Measurements from ENCODE around the gene CCDC78. TPM values are rescaled to one million over a fixed set of nuclear protein-coding genes. Genes with fewer than 3 reads are reported as not detected.

The CCDC78 gene
- total RNA-seq, 4 donors from 2014 or later: 0.40 to 24.3 (median 0.98) TPM

DNA sequence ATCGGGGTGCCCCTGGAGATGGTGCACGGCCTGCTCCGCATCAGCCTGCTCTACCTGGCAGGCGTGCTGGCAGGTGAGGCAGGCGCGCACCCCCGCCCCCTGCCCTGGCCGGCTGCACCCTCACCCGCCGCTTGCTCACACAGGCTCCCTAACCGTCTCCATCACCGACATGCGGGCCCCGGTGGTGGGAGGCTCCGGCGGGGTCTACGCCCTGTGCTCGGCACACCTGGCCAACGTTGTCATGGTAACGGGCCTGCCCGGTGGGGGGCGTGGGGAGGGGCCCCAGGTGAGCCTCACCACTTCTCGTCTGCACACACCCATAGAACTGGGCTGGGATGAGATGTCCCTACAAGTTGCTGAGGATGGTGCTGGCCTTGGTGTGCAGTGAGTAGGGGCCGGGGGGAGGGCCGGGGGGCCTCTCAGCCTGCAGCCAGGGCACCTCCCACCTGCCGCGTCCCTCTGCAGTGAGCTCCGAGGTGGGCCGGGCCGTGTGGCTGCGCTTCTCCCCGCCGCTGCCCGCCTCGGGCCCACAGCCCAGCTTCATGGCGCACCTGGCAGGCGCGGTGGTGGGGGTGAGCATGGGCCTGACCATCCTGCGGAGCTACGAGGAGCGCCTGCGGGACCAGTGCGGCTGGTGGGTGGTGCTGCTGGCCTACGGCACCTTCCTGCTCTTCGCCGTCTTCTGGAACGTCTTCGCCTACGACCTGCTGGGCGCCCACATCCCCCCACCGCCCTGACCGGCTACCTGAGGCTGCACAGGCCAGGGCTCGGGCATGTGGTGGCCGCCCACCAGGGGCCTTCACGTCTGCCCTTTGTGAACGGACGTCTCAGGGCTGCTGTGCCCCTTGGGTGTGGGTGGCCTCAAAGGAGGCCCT is 48.7 kb downstream of the CCDC78 start:
- Histone ChIP-seq H3K27me3 (no peaks in the 10 kb centered on the region), H3K36me3 (peaks cover 0 to 9% (median 0%) of the 10 kb centered on the region in 4 donors), H3K9me3 (no peaks in the 10 kb centered on the region), H3K27ac (peak overlapping the region in 3 of 4 donors; percentile 27 to 69 (median 40)), H3K4me3 (no peak overlapping the region), H3K4me1 (peaks cover 34 to 70% (median 53%) of the 10 kb centered on the region in 4 donors)
- intact Hi-C loops (cut with DNase I; ENCODE audit: low total_unique reads): no loop called here
- in situ Hi-C loops (cut with MboI; ENCODE audit: low pct_ligation_motif_present in 1 of 4, low pct_unique_long_range_greater_than_20kb in 1 of 4, low sequenced_read_pairs in 3 of 4): no loop called here
- DNase-seq: no peak
- TF ChIP-seq POLR2A (IDR thresholded peaks at IDR 0.05) (no peak), POLR2AphosphoS5 (IDR thresholded peaks at IDR 0.05) (no peak), EP300 (IDR thresholded peaks at IDR 0.05; ENCODE audit: low read depth) (no peak)
- TF ChIP-seq, protein P1, sequence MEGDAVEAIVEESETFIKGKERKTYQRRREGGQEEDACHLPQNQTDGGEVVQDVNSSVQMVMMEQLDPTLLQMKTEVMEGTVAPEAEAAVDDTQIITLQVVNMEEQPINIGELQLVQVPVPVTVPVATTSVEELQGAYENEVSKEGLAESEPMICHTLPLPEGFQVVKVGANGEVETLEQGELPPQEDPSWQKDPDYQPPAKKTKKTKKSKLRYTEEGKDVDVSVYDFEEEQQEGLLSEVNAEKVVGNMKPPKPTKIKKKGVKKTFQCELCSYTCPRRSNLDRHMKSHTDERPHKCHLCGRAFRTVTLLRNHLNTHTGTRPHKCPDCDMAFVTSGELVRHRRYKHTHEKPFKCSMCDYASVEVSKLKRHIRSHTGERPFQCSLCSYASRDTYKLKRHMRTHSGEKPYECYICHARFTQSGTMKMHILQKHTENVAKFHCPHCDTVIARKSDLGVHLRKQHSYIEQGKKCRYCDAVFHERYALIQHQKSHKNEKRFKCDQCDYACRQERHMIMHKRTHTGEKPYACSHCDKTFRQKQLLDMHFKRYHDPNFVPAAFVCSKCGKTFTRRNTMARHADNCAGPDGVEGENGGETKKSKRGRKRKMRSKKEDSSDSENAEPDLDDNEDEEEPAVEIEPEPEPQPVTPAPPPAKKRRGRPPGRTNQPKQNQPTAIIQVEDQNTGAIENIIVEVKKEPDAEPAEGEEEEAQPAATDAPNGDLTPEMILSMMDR (IDR thresholded peaks at IDR 0.05): no peak
- WGBS, 2 donors (ENCODE audit: low coverage in 1 of 2): 71% methylated on average over 31 of the region's 57 CpGs; no CpG with 5 or more reads in 1 of the 2 donors

DNA sequence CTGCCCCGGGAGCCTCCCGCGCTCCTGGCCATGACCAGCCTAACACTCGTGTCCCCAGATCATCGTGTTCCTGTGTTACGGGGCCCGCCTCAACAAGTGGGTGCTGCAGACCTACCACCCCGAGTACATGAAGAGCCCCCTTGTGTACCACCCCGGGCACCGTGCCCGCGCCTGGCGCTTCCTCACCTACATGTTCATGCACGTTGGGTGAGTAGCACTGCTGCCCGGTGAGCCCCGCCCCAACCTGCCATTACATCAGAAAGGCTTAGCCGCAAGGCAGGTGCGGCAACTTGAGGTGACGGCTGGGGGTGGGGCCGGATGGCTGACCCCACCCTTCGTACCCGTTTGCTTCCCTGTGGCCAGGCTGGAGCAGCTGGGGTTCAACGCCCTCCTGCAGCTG is 49.3 kb downstream of the CCDC78 start:
- Histone ChIP-seq H3K4me1 (peaks cover 28 to 64% (median 47%) of the 10 kb centered on the region in 4 donors), H3K36me3 (peaks cover 0 to 9% (median 0%) of the 10 kb centered on the region in 4 donors), H3K9me3 (no peaks in the 10 kb centered on the region), H3K27me3 (no peaks in the 10 kb centered on the region), H3K4me3 (no peak overlapping the region), H3K27ac (peak overlapping the region in 3 of 4 donors; percentile 27 to 69 (median 40))
- peak; percentile 36 to 69 (median 44) for TF ChIP-seq POLR2AphosphoS5 (IDR thresholded peaks at IDR 0.05)
- TF ChIP-seq EP300 (IDR thresholded peaks at IDR 0.05; ENCODE audit: low read depth): no peak
- TF ChIP-seq, protein P1 (IDR thresholded peaks at IDR 0.05): no peak
- TF ChIP-seq POLR2A (IDR thresholded peaks at IDR 0.05): peak; percentile 41
- 44% methylated on average over 21 of the region's 23 CpGs; no CpG with 5 or more reads in 1 of the 2 donors for WGBS, 2 donors (ENCODE audit: low coverage in 1 of 2)
- intact Hi-C loops (cut with DNase I; ENCODE audit: low total_unique reads): no loop called here
- in situ Hi-C loops (cut with MboI; ENCODE audit: low pct_ligation_motif_present in 1 of 4, low pct_unique_long_range_greater_than_20kb in 1 of 4, low sequenced_read_pairs in 3 of 4): no loop called here
- DNase-seq: peak; percentile 93

DNA sequence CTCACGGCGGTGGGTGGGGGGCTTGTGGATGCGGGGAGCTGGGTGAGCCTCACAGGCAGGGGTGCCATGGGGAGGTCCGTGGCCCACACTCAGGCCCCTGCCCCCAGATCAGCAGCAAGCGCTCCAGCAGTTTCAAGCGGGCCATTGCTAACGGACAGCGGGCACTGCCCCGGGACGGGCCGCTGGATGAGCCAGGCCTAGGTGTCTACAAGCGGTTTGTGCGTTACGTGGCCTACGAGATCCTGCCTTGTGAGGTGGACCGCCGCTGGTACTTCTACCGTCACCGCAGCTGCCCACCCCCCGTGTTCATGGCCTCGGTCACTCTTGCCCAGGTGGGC is 49.7 kb downstream of the CCDC78 start:
- TF ChIP-seq, protein P1 (IDR thresholded peaks at IDR 0.05): no peak
- TF ChIP-seq EP300 (IDR thresholded peaks at IDR 0.05; ENCODE audit: low read depth) (no peak), POLR2A (IDR thresholded peaks at IDR 0.05) (no peak), POLR2AphosphoS5 (IDR thresholded peaks at IDR 0.05) (no peak)
- peak overlapping the region in 2 of 4 donors; percentile 34 to 69 for H3K27ac ChIP-seq
- in situ Hi-C loops (cut with MboI; ENCODE audit: low pct_ligation_motif_present in 1 of 4, low pct_unique_long_range_greater_than_20kb in 1 of 4, low sequenced_read_pairs in 3 of 4) (no loop called here), intact Hi-C loops (cut with DNase I; ENCODE audit: low total_unique reads) (no loop called here)
- 66% methylated on average over 15 of the region's 21 CpGs; no CpG with 5 or more reads in 1 of the 2 donors for WGBS, 2 donors (ENCODE audit: low coverage in 1 of 2)
- no peak overlapping the region for H3K4me3 ChIP-seq
- H3K36me3 ChIP-seq: peaks cover 0 to 10% (median 0%) of the 10 kb centered on the region in 4 donors
- H3K4me1 ChIP-seq: peaks cover 26 to 60% (median 43%) of the 10 kb centered on the region in 4 donors
- no peaks in the 10 kb centered on the region for H3K9me3 ChIP-seq
- no peaks in the 10 kb centered on the region for H3K27me3 ChIP-seq
- DNase-seq: no peak

DNA sequence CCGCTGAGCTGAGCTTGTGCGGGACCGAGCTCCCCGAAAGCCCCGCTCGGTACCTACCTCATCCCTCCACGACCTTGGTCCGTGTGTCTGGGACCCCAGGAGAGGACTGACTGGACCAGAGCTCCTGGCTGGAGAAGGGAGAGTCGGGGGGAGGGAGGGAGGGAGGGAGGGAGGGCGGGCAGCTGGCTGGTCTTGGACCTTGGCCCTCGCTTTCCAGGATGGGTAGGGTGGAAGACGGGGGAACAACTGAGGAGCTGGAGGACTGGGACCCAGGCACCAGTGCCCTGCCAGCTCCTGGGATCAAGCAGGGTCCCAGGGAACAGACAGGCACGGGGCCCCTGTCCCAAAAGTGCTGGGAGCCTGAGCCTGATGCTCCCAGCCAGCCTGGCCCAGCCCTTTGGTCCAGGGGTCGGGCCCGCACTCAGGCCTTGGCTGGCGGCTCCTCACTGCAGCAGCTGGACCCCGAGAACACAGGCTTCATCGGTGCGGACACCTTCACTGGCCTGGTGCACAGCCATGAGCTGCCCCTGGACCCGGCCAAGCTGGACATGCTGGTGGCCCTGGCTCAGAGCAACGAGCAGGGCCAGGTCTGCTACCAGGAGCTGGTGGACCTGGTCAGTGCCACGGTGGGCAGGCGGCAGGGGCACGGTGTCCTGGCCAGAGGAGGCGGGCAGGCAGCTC is 50.2 kb downstream of the CCDC78 start:
- TF ChIP-seq POLR2A (IDR thresholded peaks at IDR 0.05) (no peak), POLR2AphosphoS5 (IDR thresholded peaks at IDR 0.05) (no peak), EP300 (IDR thresholded peaks at IDR 0.05; ENCODE audit: low read depth) (no peak)
- TF ChIP-seq, protein P1 (IDR thresholded peaks at IDR 0.05): no peak
- Histone ChIP-seq H3K4me3 (peak overlapping the region in 3 of 4 donors; percentile 25 to 44 (median 41)), H3K27ac (peak overlapping the region in 3 of 4 donors; percentile 27 to 69 (median 58)), H3K4me1 (peaks cover 20 to 55% (median 38%) of the 10 kb centered on the region in 4 donors), H3K36me3 (peaks cover 0 to 15% (median 0%) of the 10 kb centered on the region in 4 donors), H3K27me3 (no peaks in the 10 kb centered on the region), H3K9me3 (no peaks in the 10 kb centered on the region)
- peak; percentile 49 for DNase-seq
- WGBS, 2 donors (ENCODE audit: low coverage in 1 of 2): 41% methylated on average over 9 of the region's 25 CpGs; no CpG with 5 or more reads in 1 of the 2 donors
- in situ Hi-C loops (cut with MboI; ENCODE audit: low pct_ligation_motif_present in 1 of 4, low pct_unique_long_range_greater_than_20kb in 1 of 4, low sequenced_read_pairs in 3 of 4): no loop called here
- intact Hi-C loops (cut with DNase I; ENCODE audit: low total_unique reads): no loop called here

Measured in transverse colon (tissue), 4 donors.